Daoy (cell line): ENCODE data around the gene MOB4. TPM values are rescaled to one million over a fixed set of nuclear protein-coding genes. Genes with fewer than 3 reads are reported as not detected.
"Not testable (repeated sequence)": the region's sequence is repeated elsewhere in the genome, so short reads cannot be mapped to it uniquely, and the experiment has no call there.

Experiments
- DNase-seq: peaks from one replicate; pipeline ENCODE4 v3.0.0-alpha.2; 2015; ENCODE audit warnings: low read depth
- total RNA-seq: library from RNA; depleted of rRNA; stranded (reverse); fragments of >200 nt; shearing (Covaris generic); gene quantifications from 2 replicates; pipeline ENCODE4 v1.2.3, GENCODE V29; 2014

The MOB4 gene
- total RNA-seq, 1 experiment from 2014 or later = 49.8 TPM

DNA sequence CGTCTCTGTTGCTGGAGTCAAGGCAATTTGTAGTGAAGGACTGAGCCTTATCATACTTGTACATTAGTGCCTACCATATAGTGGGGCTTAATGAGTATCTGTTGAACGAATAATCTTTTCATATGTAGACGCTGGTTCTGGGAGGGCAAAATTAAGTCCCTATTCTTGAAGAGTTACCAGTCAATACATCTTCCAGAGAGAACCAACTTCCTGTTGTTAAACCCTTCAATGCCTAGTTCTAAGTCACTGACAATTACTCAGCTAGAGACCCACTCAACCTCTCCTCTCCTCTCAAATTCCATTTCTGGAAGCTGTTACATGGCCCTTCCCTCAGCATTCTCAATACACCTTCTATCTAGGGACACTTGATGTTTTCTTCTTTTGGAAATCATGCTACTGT lies 1.1 kb upstream of the MOB4 start:
- no peak for DNase-seq

DNA sequence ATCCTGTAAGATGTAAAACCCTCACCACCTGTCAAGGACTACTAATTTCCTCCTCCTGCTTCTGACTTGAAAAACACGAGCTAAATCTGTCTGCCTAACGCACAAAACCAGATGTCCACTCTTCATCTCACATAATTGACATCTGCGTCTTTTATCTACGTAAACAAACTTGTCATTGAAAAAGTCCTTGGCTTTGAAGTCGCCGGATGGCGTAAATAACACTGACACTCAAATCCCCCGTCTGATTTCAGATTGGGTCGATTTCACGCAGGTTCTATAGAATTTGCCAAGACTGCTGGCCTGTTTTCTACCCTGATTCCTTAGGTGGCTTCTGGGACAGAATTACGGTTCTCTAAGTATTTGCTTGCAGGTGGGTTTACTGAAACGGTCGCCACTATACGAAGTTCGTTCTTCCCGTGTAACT lies 539 bp upstream of the MOB4 start:
- DNase-seq = no peak

DNA sequence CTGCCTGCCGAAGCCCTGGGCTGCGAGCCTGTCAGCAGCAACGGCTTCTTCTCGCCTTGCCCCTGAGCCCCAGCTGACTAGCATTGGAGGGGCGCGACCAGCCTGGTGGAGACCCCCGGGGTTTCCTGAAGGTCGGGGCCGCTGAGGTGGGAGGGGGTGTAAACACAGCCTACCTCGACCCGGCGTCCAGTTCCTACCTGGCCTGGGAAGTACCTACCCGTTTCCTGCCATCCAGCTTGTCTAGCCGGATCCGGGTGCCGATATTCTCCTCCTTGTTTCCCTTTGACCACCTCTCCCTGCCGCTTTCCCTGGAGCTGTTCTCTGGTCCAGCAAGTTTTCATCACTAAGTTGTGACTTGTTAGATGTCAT lies 511 bp downstream of the MOB4 start:
- peak; percentile 27 for DNase-seq

DNA sequence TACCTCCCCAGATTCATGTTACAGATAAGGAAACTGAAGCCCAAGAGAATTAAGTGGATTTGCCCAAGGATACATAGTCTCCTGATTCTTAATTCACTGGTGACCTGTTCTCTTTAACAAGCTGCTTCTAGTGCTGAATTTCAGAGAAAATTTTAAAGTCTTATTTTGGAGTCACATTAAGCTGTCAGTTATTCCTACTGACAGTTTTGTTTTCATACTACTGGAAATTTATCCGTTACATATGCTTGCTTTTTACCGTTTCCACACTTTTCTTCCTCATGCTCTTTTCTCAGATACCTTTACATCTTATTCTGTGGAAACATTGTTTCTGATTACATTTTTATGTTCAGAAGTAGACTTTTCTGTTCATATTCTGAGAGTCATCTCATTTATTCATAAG lies 1.3 kb downstream of the MOB4 start:
- no peak for DNase-seq

DNA sequence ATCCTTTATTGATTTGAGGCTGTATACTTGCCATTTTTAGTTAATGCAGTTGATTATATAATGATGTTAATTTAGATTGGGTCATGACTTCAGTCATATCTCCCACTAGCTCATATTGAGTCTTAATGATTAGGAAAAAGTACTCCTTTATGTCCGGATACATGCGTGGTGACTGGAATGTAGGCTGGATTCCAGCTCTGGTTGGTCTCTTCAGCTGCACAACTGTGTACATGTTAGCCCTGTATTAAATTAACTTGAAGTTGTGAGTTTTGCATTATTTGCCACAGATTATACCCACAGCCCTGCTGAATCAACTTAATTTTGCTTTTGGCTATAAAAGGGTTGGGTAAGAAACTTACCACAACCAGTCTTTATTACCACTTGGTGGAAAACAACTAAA lies 22.5 kb downstream of the MOB4 start:
- no peak for DNase-seq

DNA sequence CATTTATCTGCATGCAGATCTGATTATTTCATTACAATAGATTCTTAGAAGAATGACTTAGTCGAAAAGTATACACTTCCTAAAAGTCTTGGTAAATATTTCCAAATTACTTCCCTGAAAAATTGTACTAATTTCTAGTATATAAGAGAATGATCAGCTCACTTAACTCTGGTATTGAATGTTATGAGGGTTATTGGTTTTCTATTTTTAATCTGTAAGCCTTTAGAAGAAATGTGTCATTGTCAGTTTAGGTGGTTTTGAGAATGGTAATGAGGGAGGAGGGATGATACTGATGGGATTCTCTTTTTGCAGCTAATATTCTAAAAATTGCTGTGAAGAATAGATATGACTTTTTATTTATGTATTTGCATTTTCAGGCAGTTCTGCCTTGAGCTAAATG lies 23.9 kb downstream of the MOB4 start:
- DNase-seq = no peak

DNA sequence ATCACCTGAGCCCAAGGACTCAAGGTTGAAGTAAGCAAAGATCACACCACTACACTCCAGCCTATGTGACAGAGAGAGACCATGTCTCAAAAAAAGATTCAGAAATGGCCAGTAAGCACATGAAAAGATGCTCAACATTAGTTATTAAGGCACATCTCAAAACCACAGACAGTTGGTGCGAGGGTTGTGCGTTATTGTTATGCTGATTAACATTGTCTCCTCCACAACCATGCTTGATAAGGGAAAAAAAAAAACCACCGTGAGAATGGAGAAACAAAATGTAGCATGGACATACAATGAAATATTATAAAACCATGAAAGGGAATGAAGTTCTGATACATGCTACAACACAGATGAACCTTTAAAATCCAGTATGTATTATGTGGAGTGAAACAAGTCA lies 27.3 kb downstream of the MOB4 start:
- no peak for DNase-seq

DNA sequence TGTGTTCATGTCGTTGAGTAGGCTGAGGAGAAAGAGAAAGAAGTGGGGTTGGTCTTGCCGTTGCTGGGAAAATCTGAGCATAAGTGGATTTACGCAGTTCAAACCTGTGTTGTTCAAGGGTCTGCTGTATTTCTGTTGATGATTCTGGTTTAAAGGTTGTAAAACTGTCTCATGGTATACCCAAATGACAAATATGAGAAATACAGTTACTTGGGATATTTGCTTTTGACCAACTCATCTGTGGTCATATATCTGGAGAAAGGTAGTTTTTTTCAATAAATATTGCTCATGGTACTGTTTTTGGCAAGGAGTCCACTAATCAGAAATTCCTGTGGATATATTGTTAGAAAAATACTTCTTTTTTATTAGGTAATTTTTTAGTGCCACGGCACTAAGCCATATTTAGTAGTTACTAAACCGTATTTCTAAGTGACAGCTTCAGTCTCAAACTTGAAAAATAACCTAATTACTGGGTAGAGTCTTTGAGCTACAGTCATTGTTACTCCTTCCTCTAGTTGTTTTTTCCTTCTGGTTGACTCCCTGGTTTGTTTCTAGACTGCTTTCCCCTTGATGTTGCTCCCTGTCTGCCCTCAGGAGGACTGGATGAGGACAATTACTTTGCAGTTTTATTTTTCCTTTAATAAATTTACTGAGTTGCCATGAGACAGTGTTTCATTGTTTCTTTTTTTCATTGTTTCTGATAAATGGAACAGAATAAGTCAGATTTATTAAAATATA lies 31.5 kb downstream of the MOB4 start:
- no peak for DNase-seq

DNA sequence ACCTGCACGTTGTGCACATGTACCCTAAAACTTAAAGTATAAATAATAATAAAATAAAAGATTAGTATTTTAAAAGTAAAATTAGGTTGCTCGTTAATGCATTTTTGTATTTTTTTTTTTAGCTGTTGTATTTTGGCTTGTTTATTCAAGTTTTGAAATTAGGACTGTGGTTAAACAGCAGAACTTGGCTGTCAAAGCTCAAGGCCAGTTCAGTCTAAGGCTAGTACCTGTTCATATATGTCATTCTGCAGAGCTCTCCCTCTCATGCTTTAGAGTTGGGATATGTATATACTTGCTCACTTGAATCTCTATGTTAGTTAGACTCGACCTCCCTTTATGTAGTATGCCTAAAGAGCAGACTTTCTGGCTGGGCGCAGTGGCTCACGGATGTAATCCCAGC lies 32.7 kb downstream of the MOB4 start:
- DNase-seq = no peak

DNA sequence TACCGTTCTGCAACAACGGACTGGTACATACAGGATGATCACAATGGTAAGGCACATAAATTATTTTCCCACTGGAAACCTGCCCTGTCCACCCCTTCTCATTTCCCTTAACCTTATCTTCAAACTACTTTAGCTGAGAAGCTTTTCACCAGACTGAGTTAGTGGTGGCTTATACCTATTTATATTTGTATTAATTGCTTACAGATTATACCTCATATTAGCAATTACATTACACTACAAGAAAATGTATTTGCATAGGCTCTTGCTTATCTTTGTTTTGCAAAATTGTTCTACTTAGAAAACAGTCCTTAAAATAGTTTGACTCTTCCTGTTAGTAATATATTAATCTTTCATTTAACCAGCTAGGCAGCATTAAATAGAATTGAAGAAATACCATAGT lies 35.4 kb downstream of the MOB4 start:
- not testable (repeated sequence) for DNase-seq

DNA sequence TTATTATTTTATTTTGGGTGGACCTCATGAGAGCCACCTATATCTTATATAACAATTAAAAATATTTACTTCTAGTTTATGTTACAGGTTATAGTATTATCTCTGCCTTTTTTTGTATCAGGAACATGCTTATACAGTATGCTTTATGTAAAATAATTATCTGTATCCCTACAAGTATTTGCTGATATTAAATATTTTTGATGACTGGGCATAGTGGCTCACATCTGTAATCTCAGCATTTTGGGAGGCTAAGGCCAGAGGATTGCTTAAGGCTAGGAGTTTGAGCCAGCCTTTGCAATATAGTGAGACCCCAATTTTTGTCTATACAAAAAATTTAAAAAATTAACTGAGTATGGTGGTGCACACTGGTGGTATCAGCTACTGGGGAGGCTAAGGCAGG lies 39.6 kb downstream of the MOB4 start:
- DNase-seq = no peak

DNA sequence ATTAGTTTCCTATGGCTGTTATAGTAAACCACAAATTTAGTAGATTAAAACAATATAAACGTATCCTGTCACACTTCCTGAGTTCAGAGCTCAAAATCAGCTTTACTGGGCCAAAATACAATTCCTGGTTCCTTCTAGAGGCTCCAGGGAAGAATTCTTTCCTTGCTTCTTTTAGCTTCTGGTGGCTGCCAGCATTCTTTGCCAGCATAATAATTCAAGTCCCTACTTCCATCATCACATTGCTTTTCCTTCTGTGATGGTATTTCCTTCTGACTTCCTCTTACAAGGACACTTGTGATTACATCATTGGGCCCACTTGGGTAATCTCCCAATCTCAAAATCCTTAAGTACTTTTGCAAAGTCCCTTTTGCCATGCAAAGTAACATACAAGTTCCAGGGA lies 40.6 kb downstream of the MOB4 start:
- no peak for DNase-seq

DNA sequence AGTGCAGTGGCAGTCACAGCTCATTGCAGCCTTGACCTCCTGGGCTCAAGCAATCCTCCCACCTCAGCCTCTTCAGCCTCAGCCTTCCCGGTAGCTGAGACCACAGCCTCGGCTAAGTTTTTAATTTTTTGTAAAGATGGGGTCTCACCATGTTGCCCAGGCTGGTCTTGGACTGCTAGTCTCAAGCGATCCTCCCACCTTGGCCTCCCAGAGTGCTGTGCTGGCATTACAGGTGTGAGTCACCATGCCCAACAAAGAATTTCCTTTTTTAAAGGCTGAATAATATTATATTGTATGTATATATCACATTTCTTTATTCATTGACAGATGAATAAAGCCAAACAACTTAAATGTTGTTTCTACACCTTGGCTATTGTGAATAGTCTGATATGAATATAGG lies 42.5 kb downstream of the MOB4 start:
- DNase-seq = no peak

DNA sequence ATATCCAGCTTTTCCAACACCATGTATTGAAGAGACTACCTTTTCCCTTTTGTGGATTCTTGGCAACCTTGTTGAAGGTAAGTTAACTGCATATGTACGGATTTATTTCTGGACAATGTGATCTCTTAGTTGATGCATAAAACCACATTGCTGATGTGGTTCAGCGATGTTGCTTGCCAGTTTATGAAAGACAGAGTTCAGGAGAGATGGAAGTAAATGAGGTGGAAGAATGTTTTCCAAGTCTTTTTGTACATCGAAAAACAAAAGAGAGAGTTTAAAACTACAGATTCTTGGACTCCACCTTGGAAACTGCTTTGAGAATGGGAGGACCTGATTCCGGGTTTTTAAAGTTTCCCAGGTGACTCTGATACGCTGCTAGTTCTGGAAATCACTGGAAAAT lies 43.8 kb downstream of the MOB4 start:
- DNase-seq = no peak

DNA sequence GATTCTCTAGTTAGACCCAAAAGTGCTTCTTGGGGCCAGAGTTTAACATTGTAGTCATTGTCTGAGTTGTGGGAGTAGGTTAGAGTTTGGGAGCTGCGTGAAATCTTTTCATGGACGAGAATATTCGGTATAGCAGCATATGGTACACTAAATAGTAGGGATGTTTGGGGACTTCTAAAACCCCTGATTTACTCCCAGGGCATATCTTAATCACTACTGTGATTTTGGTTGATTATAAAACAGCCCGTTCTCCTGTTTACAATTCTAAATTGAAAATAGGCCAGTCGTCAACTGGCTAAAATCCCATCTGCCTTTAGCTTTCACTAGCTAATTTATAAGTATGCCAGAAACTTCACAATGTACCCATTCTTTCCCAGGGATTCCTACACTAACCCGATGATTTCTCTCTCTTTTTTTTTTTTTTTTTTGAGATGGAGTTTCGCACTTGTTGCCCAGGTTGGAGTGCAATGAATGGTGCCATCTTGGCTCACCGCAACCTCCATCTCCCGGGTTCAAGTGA lies 44.3 kb downstream of the MOB4 start:
- no peak for DNase-seq

DNA sequence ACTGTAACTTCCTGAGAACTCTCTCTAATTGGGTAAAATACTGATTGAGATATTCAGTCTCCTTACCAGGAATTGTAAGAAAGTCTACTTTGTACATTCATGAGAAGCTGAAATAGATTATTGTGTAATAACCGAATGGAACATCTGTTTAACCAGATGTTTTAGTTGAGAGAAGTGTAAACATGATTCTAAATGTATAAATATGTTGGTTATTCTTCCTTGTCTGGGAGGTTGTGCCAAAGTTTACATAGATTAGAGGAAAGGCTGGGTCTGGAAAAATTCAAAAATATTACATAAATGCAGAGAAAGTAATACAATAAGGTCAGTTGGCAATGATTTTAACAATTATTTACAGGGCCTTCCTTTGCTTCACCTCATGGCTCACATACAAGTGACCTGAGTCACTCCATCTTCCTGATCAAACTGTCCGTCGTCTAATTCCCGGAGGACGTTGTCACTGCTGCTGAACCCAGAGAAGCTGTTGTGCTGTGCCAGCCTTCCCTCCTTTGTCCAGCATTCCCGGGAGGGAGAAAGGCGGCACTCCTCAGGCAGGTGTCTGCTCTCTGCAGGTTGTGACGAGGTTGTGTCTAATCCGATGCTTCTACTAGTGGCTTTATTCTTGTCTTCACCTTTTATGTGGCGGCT lies 55.9 kb downstream of the MOB4 start:
- no peak for DNase-seq

DNA sequence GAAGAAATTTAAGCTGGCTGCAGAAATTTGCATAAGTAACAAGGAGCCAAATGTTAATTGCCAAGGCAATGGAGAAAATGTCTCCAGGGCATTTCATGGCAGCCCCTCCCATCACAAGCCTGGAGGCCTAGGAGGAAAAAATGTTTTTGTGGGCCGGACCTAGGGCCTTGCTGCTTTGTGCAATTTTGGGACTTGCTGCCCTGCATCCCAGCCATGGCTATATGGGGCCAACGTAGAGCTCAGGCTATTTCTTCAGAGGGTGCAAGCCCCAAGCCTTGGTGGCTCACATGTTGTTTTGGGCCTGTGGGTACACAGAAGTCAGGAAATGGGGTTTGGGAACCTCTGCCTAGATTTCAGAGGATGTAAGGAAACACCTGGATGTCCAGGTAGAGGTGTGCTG lies 57.7 kb downstream of the MOB4 start:
- no peak for DNase-seq

DNA sequence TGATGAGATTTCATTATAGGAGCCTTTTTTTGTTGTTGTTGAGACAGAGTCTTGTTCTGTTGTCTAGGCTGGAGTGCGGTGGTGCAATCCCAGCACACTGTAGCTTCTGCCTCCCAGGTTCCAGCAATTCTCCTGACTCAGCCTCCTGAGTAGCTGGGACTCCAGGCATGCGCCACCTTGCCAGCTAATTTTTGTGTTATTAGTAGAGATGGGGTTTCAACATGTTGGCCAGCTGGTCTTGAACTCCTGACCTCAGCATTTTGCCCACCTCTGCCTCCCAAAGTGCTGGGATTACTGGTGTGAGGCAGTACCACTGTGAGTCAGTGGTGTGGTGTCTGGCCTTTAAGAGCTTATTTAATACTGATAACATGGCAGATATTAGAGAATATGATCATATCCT lies 60.1 kb downstream of the MOB4 start:
- DNase-seq = no peak

DNA sequence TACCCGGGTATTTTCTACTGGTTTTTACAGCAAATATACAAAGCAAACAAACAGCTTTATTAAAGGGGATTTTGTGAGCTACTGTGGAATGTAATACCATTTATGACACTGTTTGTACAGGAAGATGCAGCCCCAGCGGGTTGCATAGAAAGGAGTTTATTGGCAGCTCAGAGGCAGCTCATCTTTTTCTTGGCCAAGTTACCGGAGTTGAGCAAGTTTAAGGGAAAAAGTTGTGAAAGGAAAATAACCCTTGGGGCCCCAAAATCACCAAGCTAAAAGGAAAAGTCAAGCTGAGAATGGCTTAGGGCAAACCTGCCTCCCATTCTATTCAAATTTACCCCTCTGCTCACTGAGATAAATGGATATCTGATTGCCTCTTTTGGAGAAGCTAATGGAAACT lies 60.8 kb downstream of the MOB4 start:
- DNase-seq = no peak

DNA sequence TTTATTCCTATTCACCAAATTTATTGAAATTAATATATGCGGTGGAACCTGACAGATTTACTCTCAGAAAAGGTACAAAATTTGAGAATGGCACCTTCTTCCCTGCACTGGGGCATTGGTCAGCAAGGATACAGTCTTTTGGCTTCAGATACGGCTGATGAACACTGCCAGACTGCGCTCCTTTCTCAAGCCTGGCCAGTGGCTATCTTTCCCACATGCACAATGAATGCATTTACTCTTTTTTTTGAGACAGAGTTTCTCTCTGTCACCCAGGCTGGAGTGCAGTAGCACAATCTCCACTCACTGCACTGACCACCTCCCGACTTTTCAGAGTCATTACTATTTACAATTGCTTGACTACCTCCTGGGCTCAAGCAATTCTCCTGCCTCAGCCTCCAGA lies 61.6 kb downstream of the MOB4 start:
- no peak for DNase-seq

DNA sequence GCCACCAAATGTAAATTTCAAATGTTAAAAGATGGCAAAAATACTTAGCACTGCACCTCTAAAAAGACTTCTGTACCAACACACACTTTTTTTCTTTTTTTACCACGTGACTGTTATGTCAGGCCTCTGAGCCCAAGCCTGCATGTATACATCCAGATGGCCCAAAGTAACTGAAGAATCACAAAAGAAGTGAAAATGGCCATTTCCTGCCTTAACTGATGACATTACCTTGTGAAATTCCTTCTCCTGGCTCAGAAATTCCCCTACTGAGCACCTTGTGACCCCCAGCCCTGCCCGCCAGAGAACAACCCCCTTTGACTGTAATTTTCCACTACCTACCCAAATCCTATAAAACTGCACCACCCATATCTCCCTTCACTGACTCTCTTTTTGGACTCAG lies 62.4 kb downstream of the MOB4 start:
- DNase-seq = not testable (repeated sequence)

DNA sequence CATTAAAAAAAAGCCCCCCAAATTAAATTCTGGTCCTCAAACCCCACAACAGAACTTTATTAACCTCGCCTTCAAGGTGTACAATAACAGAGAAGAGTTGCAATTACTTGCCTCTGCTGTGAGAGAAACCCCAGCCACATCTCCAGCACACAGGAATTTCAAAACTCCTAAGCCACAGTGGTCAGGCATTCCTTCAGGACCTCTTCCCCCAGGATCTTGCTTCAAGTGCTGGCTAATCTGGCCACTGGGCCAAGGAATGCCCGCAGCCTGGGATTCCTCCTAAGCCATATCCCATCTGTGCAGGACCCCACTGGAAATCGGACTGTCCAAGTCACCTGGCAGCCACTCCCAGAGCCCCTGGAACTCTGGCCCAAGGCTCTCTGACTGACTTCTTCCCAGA lies 64.3 kb downstream of the MOB4 start:
- DNase-seq = not testable (repeated sequence)

DNA sequence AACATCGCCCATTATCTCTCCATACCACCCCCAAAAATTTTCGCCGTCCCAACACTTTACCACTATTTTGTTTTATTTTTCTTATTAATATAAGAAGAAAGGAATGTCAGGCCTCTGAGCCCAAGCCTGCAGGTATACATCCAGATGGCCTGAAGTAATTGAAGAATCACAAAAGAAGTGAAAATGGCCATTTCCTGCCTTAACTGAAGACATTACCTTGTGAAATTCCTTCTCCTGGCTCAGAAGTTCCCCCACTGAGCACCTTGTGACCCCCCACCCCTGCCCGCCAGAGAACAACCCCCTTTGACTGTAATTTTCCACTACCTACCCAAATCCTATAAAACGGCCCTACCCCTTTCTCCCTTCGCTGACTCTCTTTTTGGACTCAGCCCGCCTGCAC lies 71.4 kb downstream of the MOB4 start:
- DNase-seq = not testable (repeated sequence)
